ENCODE results near the gene NAIF1.
"Not testable (repeated sequence)": the region's sequence is repeated elsewhere in the genome, so short reads cannot be mapped to it uniquely, and the experiment has no call there.

Gene NAIF1

GRCh38 chr9:128057724-128058409 is 9.3 kb downstream of the NAIF1 start:
- no peak for DNase-seq

DNA sequence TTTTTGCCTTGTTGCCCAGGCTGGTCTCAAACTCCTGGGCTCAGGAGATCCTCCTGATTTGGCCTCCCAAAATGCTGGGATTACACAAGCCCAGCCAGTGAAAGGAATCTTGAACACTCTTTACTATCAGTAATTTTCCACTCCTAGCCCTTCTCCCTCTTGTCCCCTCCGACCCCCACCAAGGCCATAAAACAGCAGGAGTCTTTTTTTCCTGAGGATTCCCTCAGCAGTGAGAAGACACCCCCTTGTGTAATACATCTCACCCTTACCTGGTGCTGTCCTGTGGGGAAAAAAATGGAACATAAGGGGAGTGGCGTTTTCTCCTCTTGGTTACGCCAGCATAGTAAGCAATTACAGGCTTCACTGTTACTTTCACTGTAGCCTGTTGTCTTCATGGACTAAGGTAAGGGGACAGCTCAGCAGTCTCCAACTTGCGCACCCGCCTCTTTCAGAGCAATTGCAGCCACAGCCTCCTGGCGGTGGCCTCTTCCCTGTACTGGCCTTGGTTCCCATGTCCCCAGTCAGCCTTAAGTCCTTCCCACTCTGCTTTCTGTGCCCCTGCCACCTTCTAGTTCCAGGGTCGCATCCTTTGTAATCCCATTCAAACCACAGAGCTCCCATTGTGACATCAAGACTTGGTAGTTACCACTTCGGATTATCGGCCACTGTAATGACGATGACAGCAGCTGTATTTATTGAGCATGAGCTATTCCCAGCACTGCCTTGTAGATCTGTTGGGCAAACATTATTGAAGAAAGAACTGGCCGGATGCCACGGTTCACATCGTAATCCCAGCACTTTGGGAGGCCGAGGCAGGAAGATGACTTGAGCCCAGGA is 10.0 kb downstream of the NAIF1 start:
- DNase-seq, result no peak

GRCh38 chr9:128056086-128056485 is 11.0 kb downstream of the NAIF1 start:
- no peak for DNase-seq

DNA sequence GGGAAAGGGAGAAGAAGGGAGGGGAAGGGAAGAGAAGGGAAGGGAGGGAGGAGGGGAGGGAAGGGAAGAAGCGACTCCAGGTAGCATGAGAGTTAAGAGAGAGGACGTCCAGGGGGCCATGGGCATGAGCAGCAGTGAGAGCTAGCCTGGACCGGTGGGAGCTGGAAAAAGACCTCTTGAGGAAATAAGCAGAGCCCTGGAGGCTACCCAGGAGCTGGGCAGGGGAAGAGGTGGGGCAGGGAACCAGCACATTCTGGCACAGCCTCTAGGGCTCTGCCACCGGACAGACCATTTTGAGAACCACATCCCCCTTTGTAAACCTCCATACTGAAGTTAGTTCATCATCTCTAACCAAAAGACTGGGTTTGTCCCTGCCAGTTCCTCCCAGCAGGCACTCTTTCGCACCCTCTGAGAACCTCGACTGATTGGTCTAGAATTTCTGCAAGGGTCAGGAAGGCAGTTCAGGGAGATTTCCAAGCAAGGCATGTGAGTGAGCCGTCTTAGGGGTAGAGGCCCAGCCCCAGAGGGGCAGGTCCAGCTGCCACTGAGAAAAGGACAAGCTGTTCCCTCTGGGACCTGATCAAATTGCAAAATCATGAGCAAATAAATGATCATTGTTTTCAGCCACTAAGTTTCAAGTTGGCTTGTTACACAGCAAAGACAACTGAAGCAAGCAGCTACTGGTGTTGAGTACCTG is 11.6 kb downstream of the NAIF1 start:
- no peak for DNase-seq

DNA sequence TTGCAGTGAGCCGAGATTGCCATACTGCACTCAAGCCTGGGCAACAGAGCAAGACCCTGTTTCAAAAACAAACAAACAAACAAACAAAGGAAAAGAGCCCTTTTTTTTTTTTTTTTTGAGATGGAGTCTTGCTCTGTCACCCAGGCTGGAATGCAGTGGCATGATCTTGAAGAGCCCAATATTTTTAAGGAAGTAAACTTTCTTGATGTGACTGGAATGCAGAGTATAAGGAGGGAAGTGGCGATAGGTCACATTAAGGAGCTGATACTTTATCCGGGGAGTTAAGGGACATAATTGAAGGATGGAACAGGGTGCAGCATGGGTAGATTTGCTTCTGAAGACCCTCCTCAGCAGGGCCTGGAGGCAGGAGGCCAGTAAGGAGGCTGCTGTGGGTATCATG is 13.0 kb downstream of the NAIF1 start:
- DNase-seq, result no peak

- DNase-seq, result peak; percentile 63
These were observed 13.6 kb downstream of the NAIF1 start for GRCh38 chr9:128053560-128053959.

DNA sequence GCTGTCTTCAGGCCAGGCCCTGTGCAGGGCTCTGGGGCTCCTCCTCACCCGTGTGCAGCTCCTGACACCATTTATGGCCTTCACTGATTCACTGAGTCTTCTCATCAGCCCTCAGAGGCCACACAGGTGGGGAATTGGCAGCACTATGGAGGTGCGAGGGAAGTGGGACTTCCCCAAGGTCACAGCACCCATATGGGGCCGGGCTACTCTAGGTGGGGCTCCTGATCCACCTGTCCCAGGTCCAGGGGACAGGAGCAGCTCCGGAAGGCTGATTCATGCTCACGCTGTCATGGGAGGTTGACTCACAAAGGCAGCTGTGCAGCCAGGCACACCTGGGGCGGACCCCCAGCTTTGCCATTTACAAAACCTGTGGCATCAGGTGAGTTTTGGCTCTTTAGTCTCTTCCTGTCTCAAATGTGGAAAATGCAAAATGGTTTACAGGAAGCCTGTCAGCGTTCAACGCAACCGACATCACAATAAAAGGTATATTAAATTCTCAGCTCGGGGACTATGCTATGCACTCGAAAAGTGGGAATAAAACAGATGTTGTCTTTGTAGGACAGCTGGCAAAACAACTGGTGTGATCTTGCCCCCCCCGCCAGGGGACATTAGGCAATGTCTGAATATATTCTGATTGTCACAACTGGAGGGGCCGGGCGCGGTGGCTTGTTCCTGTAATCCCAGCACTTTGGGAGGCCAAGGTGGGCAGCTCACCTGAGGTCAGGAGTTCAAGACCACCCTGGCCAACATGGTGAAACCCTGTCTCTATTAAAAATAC is 15.0 kb downstream of the NAIF1 start:
- DNase-seq, result no peak

DNA sequence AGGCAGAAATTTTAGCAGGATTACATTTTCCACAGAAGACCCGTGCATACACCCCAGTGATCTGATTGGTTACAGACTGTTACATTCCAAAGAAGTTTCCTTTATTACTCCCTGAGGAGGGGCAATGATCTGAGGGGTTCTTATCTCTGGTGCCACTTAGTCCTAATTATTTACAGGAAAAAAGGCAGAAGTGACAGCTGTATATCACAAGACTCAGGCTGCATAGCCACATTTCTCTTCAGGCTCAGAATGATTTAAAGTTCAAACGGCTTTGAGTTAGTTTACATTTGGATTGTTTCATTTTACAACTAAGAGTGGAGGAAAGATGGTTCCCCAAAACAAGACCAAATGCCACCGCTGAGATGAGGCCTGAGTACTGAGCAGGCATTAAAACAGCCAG is 17.3 kb downstream of the NAIF1 start:
- DNase-seq, result no peak

GRCh38 chr9:128048663-128049062 is 18.5 kb downstream of the NAIF1 start:
- no peak for DNase-seq

DNA sequence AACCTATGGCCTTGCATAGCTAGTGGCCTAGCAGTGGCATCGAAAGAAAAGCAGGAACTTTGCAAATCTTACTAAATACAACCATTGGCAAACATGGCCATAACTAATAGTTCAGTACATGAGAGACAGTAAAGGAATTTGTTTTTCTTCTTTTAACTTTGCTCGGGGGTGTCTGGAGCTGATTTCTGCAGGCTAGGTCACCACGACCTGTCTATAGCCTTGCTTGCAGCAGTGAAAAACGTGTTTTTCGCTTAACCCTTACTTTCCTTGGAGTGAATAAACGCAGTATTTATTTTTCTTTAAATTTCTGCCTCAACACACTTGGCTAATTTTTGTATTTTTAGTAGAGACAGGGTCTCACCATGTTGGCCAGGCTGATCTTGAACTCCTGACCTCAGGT is 19.9 kb downstream of the NAIF1 start:
- no peak for DNase-seq

- no peak for DNase-seq
These were observed 21.3 kb downstream of the NAIF1 start for GRCh38 chr9:128045831-128046230.

GRCh38 chr9:128045409-128045808 is 21.7 kb downstream of the NAIF1 start:
- DNase-seq, result not testable (repeated sequence)

DNA sequence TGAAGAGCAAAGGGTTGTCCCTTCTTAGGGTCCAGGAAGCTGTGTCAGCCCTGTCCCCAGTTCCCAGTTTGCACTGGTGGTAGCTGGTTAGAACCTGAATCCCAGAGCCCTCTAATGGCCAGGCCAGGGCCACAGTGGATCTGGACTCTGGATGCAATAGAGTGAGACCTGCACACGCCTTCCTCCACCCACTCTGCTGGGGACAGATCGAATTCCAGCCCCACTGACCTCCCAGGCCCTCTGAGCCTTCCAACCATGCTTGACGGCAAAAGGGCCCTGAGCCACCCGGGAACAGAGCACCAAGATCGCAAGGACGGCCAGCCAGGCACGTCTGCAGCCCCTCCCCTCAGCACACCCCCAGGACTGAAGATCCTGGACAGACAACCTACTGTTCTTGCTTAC is 23.7 kb downstream of the NAIF1 start:
- no peak for DNase-seq

- DNase-seq, result no peak
These were observed 25.1 kb downstream of the NAIF1 start for GRCh38 chr9:128042043-128042442.

- DNase-seq, result not testable (repeated sequence)
These were observed 26.3 kb downstream of the NAIF1 start for GRCh38 chr9:128040783-128041182.

GRCh38 chr9:128036522-128036921 is 30.6 kb downstream of the NAIF1 start:
- not testable (repeated sequence) for DNase-seq

GRCh38 chr9:128034821-128035652 is 32.1 kb downstream of the NAIF1 start:
- DNase-seq, result peak; percentile 71

- DNase-seq, result no peak
These were observed 33.5 kb downstream of the NAIF1 start for GRCh38 chr9:128033609-128034008.

GRCh38 chr9:128027705-128028104 is 39.4 kb downstream of the NAIF1 start:
- DNase-seq, result no peak

DNA sequence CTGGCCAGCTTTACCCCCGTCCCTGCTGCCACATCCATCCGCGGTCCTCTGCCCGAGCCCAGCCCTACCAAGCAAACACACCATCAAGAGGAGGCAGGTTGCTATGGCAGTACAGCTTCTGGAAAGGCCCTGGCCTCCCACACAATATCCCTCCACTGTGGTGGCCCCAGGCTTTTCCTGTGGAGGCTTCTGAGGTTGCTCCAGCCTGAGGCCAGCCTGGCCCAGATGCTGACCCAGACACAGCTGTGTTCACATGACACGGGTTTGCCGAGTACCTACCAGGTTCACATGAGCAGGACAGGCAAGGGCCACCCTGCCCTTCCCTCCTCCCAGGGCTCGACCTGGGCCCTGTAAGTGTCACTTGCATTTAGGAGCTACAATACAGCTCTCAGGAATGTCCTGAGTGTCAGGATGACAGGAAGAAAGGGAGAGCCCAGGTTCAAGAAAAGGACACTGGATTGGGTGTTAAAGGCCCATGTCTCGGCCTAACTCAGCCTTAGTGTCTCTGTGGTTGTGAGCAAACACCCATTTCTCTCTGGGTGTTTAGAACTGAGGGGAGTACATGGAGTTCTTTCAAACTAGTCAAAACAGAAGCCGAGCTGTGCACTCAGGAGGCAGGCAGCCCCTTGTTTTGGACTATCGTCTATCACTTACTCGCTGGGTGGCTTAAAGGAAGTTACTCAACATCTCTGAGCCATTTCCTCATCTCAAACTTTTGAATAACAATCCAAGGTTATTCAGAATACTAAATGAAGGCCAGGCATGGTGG is 40.2 kb downstream of the NAIF1 start:
- DNase-seq, result peak; percentile 38

DNA sequence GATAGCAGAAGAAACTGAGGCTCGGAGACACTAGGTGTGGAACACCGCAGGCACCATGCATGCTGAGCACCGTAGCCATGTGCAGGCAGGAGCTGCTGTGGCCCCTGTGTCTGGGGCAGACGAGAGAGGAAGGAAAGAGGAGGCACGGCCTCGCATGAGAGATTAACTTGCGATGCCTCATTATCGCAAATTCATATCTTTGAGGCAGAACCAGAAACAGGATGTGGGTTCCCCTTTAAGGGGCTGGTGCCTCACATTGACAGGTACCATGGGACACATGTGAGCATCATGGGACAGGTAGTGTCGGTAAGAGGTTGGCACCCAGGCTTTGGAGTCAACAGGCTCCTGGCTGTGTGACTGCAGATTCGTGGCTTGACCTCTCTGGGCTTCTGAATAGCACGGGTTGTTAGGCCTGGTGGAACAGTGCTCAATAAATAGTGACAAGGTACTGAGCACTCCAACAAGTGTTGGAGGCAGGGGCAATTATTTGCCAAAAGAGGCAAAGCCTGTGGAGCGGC is 40.8 kb downstream of the NAIF1 start:
- peak; percentile 87 for DNase-seq
